Left cardiac atrium (tissue), 4 donors: ENCODE measurements around the gene CACNA2D3. TPM values are rescaled to one million over a fixed set of nuclear protein-coding genes. Genes with fewer than 3 reads are reported as not detected.

Experiments used
- ATAC-seq, 2 donors: fragments of 200-7000 bp; cut with Tn5 transposase; one replicate each; pipeline ENCODE4 v1.9.1; 2020; ENCODE audit warnings: mild to moderate bottlenecking in 2 of 2, moderate library complexity in 2 of 2
- DNase-seq: peaks from one replicate; pipeline ENCODE4 v3.0.0-alpha.2; 2020
- intact Hi-C, 2 donors: fragments of 100-400 bp; cut with DNase I; formaldehyde crosslinking; loops; one replicate each; pipeline versions ENCODE4 v1.14.1 to v1.15.1; 2022 to 2023
- total RNA-seq, 2 donors: library from RNA; stranded (reverse); fragmentation: NEBNext Ultra II Directional; extraction: Animal tissue kit (Norgen Biotek cat#: 25700); gene quantifications; one replicate each; pipeline ENCODE4 v1.2.1, GENCODE V29; 2021
- donor health status: DM: no; HTN: yes; CAD: no.
- donor health status: DM: no; HTN: yes; CAD: no; lungs with severe emphysema.
- donor health status: DM: yes; HTN: yes; CAD: no.
- donor health status: Dilated cardiomyopathy.

The CACNA2D3 gene
- total RNA-seq, 2 donors from 2014 or later = 17.3 to 24.2 TPM

- intact Hi-C loops = no loop called here
- no peak for DNase-seq
- no peak for ATAC-seq
These were observed 914.7 kb downstream of the CACNA2D3 start for GRCh38 chr3:55036883-55037577.

GRCh38 chr3:55042591-55042990, 920.2 kb downstream of the CACNA2D3 start:
- DNase-seq (no peak), ATAC-seq (no peak)
- intact Hi-C loops = no loop called here

GRCh38 chr3:55044486-55044885, 922.1 kb downstream of the CACNA2D3 start:
- no peak for ATAC-seq
- intact Hi-C loops = no loop called here
- DNase-seq = no peak

GRCh38 chr3:55059027-55059629, 936.8 kb downstream of the CACNA2D3 start:
- intact Hi-C loops = no loop called here
- no peak for ATAC-seq
- DNase-seq = no peak

GRCh38 chr3:55060896-55061719, 938.8 kb downstream of the CACNA2D3 start:
- no peak for DNase-seq
- no peak for ATAC-seq
- intact Hi-C loops = no loop called here

GRCh38 chr3:55061720-55062034, 939.3 kb downstream of the CACNA2D3 start:
- ATAC-seq (no peak), DNase-seq (no peak)
- intact Hi-C loops = no loop called here

GRCh38 chr3:55064164-55064563, 941.8 kb downstream of the CACNA2D3 start:
- no peak for ATAC-seq
- intact Hi-C loops = no loop called here
- DNase-seq = no peak

- no peak for DNase-seq
- intact Hi-C loops = no loop called here
- ATAC-seq = no peak
These were observed 943.0 kb downstream of the CACNA2D3 start for GRCh38 chr3:55065331-55065730.

GRCh38 chr3:55066551-55067047, 944.2 kb downstream of the CACNA2D3 start:
- no peak for ATAC-seq
- intact Hi-C loops = no loop called here
- no peak for DNase-seq

- intact Hi-C loops = no loop called here
- no peak for ATAC-seq
- DNase-seq = no peak
These were observed 947.6 kb downstream of the CACNA2D3 start for GRCh38 chr3:55069950-55070349.

- intact Hi-C loops = no loop called here
- DNase-seq = no peak
- no peak for ATAC-seq
These were observed 952.4 kb downstream of the CACNA2D3 start for GRCh38 chr3:55074796-55075195.

- intact Hi-C loops = no loop called here
- ATAC-seq = no peak
- no peak for DNase-seq
These were observed 953.5 kb downstream of the CACNA2D3 start for GRCh38 chr3:55075846-55076245.

GRCh38 chr3:55077726-55078125, 955.4 kb downstream of the CACNA2D3 start:
- ATAC-seq = peak in 1 of 2 donors; percentile 36
- no peak for DNase-seq
- intact Hi-C loops = no loop called here

- ATAC-seq = no peak
- intact Hi-C loops = no loop called here
- DNase-seq = no peak
These were observed 956.5 kb downstream of the CACNA2D3 start for GRCh38 chr3:55078876-55079275.

GRCh38 chr3:55085231-55085630, 962.9 kb downstream of the CACNA2D3 start:
- ATAC-seq = no peak
- no peak for DNase-seq
- intact Hi-C loops = no loop called here

- DNase-seq = no peak
- no peak for ATAC-seq
- intact Hi-C loops = no loop called here
These were observed 966.9 kb downstream of the CACNA2D3 start for GRCh38 chr3:55089211-55089610.

- intact Hi-C loops = no loop called here
- DNase-seq = no peak
- no peak for ATAC-seq
These were observed 967.9 kb downstream of the CACNA2D3 start for GRCh38 chr3:55090291-55090690.

GRCh38 chr3:55090746-55091145, 968.4 kb downstream of the CACNA2D3 start:
- ATAC-seq = no peak
- no peak for DNase-seq
- intact Hi-C loops = no loop called here

GRCh38 chr3:55091381-55092225, 969.3 kb downstream of the CACNA2D3 start:
- intact Hi-C loops = no loop called here
- no peak for DNase-seq
- no peak for ATAC-seq
